Measurements from ENCODE around the gene CEND1. TPM values are rescaled to one million over a fixed set of nuclear protein-coding genes. Genes with fewer than 3 reads are reported as not detected.
A peak's percentile ranks its signal among the peaks of the same experiment; 100 is the strongest.

CEND1 gene
- polyA plus RNA-seq, 1 of the 3 experiments (the other 2 are of a cell fraction) = 3.6 TPM

DNA sequence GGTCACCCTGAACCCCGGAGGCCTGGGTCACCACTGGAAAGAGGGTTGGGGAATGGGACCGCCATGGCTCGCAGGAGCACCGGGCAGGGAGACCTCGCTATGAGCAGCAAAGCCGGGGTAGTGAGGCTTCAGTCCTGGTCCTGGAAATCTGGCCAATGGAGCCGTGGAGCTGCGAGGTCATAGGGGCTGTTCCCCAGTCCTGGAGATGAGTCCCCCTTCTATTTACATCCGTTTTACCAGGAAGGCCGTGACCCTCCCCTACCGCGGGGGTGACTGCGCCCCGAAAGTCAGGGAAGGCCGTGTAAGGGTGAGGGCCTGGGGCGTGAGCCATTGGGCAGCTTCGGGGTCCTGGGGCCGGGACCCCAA, 14.7 kb upstream of the CEND1 start:
- H3F3A ChIP-seq (replicated peaks; ENCODE audit: insufficient read depth) = peaks cover 16% of the 10 kb centered on the region
- POLR2A ChIA-PET = interaction anchor here (1.6 to 2.0 kb wide), 2 partner anchors 10 to 14 kb away, joined by 7 to 8 read pairs; partner anchors contain the start of gene PNPLA2
- peaks cover 0 to 35% of the 10 kb centered on the region in 2 experiments for H3K36me3 ChIP-seq (replicated peaks in 1 of 2; ENCODE audit: control insufficient read depth in 1 of 2, insufficient read depth in 2 of 2, low read length in 1 of 2)
- peaks cover 14 to 18% of the 10 kb centered on the region in 2 experiments; a peak in 2 of 4 replicates for H3K4me1 ChIP-seq (ENCODE audit: control insufficient read depth in 1 of 2, insufficient read depth in 2 of 2, low read depth in 1 of 2, low read length in 1 of 2)
- peaks cover 54% of the 10 kb centered on the region for H3K79me2 ChIP-seq (ENCODE audit: insufficient read depth)
- no peaks in the 10 kb centered on the region for H3K9me3 ChIP-seq
- peak overlapping the region; percentile 64 for H3K9ac ChIP-seq
- H3K9me2 ChIP-seq = no peaks in the 10 kb centered on the region
- CTCF ChIA-PET = interaction anchor here (0.9 to 2.9 kb wide), 3 partner anchors 14 to 43 kb away, joined by 3 to 13 read pairs (median 3); partner anchors contain the start of gene CEND1
- H3K4me3 ChIP-seq (ENCODE audit: low read depth in 2 of 2, low read length in 1 of 2) = peak overlapping the region; percentile 62 to 72
- H3K27me3 ChIP-seq (ENCODE audit: insufficient read depth) = no peaks in the 10 kb centered on the region
- peak overlapping the region; percentile 94 for H3K4me2 ChIP-seq
- no peak overlapping the region for H2AFZ ChIP-seq (ENCODE audit: low read depth)
- DNase-seq = peak; percentile 55
- TF ChIP-seq, protein P1, sequence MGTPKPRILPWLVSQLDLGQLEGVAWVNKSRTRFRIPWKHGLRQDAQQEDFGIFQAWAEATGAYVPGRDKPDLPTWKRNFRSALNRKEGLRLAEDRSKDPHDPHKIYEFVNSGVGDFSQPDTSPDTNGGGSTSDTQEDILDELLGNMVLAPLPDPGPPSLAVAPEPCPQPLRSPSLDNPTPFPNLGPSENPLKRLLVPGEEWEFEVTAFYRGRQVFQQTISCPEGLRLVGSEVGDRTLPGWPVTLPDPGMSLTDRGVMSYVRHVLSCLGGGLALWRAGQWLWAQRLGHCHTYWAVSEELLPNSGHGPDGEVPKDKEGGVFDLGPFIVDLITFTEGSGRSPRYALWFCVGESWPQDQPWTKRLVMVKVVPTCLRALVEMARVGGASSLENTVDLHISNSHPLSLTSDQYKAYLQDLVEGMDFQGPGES (IDR thresholded peaks at IDR 0.05; ENCODE audit: low read depth, low read length) = no peak
- TF ChIP-seq, protein P2, sequence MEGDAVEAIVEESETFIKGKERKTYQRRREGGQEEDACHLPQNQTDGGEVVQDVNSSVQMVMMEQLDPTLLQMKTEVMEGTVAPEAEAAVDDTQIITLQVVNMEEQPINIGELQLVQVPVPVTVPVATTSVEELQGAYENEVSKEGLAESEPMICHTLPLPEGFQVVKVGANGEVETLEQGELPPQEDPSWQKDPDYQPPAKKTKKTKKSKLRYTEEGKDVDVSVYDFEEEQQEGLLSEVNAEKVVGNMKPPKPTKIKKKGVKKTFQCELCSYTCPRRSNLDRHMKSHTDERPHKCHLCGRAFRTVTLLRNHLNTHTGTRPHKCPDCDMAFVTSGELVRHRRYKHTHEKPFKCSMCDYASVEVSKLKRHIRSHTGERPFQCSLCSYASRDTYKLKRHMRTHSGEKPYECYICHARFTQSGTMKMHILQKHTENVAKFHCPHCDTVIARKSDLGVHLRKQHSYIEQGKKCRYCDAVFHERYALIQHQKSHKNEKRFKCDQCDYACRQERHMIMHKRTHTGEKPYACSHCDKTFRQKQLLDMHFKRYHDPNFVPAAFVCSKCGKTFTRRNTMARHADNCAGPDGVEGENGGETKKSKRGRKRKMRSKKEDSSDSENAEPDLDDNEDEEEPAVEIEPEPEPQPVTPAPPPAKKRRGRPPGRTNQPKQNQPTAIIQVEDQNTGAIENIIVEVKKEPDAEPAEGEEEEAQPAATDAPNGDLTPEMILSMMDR (IDR thresholded peaks at IDR 0.05) = no peak
- TF ChIP-seq, protein P3, sequence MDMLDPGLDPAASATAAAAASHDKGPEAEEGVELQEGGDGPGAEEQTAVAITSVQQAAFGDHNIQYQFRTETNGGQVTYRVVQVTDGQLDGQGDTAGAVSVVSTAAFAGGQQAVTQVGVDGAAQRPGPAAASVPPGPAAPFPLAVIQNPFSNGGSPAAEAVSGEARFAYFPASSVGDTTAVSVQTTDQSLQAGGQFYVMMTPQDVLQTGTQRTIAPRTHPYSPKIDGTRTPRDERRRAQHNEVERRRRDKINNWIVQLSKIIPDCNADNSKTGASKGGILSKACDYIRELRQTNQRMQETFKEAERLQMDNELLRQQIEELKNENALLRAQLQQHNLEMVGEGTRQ (IDR thresholded peaks at IDR 0.05; ENCODE audit: borderline replicate concordance, low read depth, low read length) = no peak
- TF ChIP-seq SIN3A (IDR thresholded peaks at IDR 0.05; ENCODE audit: borderline replicate concordance, low read depth, low read length) (no peak), GABPA (IDR thresholded peaks at IDR 0.05; ENCODE audit: low read depth) (no peak), EZH2phosphoT487 (IDR thresholded peaks at IDR 0.05; ENCODE audit: borderline replicate concordance, low read depth) (no peak), EP300 (IDR thresholded peaks at IDR 0.05; ENCODE audit: borderline replicate concordance in 1 of 2, low read depth in 1 of 2, low read length in 1 of 2) (no peak), RAD21 (IDR thresholded peaks at IDR 0.05; ENCODE audit: low read length) (no peak), MXI1 (IDR thresholded peaks at IDR 0.05; ENCODE audit: low read depth, low read length) (no peak), NRF1 (IDR thresholded peaks at IDR 0.05; ENCODE audit: low read depth, low read length) (no peak)
- TF ChIP-seq, protein P4, sequence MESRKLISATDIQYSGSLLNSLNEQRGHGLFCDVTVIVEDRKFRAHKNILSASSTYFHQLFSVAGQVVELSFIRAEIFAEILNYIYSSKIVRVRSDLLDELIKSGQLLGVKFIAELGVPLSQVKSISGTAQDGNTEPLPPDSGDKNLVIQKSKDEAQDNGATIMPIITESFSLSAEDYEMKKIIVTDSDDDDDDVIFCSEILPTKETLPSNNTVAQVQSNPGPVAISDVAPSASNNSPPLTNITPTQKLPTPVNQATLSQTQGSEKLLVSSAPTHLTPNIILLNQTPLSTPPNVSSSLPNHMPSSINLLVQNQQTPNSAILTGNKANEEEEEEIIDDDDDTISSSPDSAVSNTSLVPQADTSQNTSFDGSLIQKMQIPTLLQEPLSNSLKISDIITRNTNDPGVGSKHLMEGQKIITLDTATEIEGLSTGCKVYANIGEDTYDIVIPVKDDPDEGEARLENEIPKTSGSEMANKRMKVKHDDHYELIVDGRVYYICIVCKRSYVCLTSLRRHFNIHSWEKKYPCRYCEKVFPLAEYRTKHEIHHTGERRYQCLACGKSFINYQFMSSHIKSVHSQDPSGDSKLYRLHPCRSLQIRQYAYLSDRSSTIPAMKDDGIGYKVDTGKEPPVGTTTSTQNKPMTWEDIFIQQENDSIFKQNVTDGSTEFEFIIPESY (IDR thresholded peaks at IDR 0.05; ENCODE audit: borderline replicate concordance, low read depth) = no peak
- H4K20me1 ChIP-seq (ENCODE audit: insufficient read depth) = no peaks in the 10 kb centered on the region
- WGBS (ENCODE audit: low lambda C conversion rate) = 32% methylated on average over 10 of the region's 18 CpGs
- H3K27ac ChIP-seq (ENCODE audit: low read depth in 2 of 2, low read length in 1 of 2) = peak overlapping the region in 1 of 2 experiments; percentile 78; a peak in 2 of 4 replicates
